Fibroblast of skin of abdomen (primary cell): ENCODE data around the gene PHB1. TPM values are rescaled to one million over a fixed set of nuclear protein-coding genes. Genes with fewer than 3 reads are reported as not detected.

ENCODE experiments used
- DNase-seq: peaks from one replicate; pipeline ENCODE4 v3.0.0-alpha.2; 2013
- polyA plus RNA-seq, 2 experiments: library from polyadenylated mRNA; unstranded; fragments of 120-200 nt; gene quantifications; one replicate each; pipeline ENCODE4 v1.2.1, GENCODE V29; 2013; ENCODE audit not compliant: insufficient read length in 2 of 2

Gene PHB1
- polyA plus RNA-seq (2013, experiment 1 of 2; ENCODE audit: insufficient read length) = 195 TPM
- polyA plus RNA-seq (2013, experiment 2 of 2; ENCODE audit: insufficient read length) = 194 TPM

GRCh38 chr17:49414622-49415350, at the start of gene PHB1:
Gene PHB1, minus strand, starts transcription at chr17:49414882. Its CDS starts 1,618 bp downstream, at chr17:49413264.
- peak; percentile 97 for DNase-seq

DNA sequence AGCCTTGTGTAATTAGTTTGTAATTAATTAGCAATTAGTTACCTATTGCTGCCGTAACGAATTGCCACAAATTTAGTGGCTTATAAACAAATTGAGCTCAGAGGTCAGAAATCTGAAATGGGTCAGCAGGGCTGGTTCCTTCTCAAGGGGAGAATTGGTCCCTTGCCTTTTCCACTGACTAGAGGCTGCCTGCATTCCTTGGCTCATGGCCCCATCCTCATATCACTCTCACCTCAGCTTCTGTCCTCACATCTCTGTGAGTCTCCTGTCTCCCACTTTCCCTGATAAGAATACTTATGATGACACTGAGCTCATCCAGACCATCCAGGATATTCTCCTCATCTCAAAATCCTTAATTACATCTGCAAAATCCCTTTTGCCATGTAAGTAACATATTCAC, 49.4 kb upstream of the PHB1 start:
- no peak for DNase-seq

- DNase-seq = no peak
Observed at GRCh38 chr17:49461580-49461979, 46.9 kb upstream of the PHB1 start.

GRCh38 chr17:49460401-49460800, 45.7 kb upstream of the PHB1 start:
- no peak for DNase-seq

- no peak for DNase-seq
Observed at GRCh38 chr17:49459401-49459984, 44.8 kb upstream of the PHB1 start.

DNA sequence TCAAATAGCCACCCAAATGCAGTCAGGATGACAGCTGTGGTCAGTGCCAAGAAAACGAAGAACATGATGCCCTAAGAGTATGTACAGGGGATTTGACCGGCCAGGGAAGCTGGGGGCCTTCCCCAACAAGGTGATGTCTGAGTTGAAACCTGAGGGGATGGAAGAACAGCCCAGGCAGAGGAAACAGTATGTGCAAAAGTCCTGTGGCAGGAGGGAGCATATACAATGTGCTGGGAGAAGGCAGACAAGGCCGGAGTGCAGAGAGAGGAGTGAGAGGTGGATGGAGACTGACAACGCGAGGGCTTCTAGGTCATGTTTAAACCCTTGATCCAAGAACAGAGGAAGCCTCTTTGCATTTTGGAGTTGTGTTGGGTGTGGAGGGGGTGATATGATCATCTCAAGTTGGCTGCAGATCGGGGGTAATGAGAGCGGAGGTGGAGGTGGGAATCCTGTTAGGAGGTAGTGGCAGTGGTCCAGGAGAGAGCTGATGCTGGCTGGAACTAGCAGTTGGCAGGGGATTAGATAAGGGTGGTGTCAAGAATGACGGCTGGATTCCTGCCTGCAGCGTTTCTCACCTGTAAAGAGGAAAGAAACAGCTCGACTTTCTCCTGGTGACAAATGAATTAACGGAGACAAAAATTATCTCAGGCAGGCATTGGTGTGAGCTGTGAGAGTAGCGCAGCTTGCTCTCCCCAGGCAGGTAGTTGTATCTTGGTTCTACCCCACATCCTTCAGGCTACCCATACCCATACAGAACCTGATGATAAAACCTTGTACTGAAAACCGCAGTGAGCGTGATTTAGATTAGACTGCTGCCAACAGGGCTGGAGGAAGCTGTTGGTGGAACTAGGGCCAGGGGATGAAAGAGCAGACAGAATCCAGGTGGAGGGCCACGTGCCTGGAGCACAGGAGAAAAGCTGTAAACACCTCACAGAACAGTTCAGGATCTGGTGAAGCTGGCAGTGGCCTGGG, 43.2 kb upstream of the PHB1 start:
- no peak for DNase-seq

DNA sequence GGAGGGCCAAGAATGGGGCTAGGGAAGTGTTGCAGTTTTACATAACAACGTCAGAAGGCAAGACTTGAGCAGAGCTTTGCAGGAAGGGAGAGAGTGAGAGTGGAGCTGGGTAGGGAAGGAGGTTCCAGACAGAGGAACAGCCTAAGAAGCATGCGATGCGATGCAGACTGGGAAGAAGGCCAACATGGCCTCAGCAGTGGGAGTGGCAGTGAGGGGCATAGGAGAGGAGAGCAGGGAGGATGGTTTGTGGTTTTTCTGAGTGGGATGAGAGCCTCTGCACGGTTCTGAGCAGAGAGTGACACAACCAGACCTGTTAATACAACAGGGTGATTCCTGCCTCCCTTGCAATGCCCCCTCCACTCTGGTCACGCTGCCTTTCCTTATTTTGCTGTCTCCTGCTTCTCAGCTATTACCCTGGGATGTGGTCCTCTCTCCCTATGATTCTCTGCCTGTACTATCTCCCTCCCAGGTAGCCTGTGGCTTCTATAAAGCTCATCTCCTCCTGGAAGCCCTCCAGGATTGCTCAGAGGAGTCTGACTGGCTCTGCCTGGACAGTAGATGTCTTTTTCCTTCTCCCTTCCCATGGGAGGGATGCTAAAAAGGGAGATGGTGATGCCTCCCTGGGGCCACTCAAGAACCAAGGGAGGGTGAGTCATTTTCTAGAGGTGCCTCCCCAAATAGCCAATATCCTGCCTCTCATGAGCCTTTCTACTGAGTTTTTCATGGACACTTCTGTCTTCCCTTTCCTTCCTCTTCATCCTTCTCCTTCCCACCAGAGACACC, 41.7 kb upstream of the PHB1 start:
- peak; percentile 94 for DNase-seq

DNA sequence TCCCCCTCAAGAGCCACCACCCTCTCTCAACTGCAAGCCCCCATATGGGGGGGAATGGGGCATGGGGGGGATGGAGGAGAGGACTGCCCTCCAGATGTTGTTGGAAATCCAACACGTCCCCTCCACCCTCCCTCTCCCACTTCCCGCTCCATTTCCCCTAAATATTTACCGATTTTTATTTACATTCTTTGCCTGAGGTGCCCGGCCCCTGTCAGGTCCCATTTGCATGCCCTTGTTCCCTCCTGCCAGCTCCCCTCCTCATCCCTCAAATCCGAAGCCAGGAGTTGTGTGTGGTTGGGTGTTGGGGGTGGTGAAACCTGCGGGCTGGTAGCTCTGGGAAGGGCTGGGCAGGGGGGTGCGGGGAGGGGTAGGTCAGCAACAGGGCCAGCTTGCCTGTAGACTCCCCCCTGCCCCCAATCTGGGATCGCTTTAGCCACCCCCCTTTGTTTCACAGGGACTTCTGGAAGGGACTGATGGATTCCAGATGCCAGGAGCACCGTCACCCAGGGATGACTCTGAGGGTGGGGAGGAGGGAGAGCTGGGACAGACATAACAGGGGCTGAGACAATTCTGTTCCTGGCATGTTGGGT, 40.7 kb upstream of the PHB1 start:
- DNase-seq = peak; percentile 63

- no peak for DNase-seq
Observed at GRCh38 chr17:49454050-49454449, 39.4 kb upstream of the PHB1 start.

- DNase-seq = no peak
Observed at GRCh38 chr17:49452661-49453060, 38.0 kb upstream of the PHB1 start.

GRCh38 chr17:49452201-49452600, 37.5 kb upstream of the PHB1 start:
- DNase-seq = no peak

GRCh38 chr17:49450735-49451134, 36.1 kb upstream of the PHB1 start:
- DNase-seq = peak; percentile 52

DNA sequence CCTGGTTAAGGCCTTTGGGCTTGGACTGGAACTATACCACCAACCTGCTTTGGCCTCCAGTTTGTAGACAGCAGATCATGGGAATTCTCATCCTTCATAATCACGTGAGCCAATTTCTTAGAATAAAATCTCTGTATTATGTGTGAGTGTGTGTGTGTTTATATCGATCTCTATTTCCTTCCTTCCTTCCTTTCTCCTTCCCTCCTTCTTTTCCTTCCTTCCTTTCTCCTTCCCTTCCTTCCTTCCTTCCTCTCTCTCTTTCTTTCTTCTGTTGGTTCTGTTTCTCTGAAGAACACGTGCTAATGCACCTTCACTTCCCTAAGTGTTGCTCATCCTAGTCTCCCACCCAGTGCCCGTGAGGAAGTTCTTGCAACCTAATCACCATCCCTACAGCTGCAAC, 35.5 kb upstream of the PHB1 start:
- no peak for DNase-seq

DNA sequence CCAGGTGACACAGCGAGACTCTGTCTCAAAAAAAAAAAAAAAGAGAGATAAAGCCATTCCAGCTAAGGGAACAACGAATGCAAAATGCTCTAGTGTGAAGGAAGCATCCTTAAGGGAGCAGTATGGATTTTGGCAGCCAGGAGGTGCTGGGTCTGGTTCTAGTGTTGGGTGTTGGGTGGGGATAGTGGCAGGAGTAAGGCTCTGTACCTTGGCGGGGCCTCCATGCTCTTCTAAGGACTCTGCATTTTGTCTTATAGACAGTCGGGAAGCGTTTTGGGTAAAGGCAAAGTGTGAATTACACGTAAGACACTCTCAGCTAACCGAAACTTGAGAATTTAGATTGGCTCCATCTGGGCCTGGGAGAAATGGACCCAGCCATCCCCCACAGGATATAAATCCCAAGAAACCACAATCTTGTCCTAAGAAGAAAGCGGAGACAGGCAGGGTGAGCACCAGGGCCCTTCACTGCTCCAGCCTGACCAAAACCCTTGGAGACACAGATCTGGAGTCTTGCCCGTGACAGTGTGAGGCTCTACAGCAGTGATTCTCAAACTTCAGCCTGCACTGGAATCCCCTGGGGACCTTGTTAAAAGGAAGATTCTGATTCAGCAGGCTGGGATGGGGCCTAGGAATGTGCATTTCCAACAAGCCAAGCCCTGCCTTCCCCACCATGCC, 33.1 kb upstream of the PHB1 start:
- DNase-seq = peak; percentile 81

DNA sequence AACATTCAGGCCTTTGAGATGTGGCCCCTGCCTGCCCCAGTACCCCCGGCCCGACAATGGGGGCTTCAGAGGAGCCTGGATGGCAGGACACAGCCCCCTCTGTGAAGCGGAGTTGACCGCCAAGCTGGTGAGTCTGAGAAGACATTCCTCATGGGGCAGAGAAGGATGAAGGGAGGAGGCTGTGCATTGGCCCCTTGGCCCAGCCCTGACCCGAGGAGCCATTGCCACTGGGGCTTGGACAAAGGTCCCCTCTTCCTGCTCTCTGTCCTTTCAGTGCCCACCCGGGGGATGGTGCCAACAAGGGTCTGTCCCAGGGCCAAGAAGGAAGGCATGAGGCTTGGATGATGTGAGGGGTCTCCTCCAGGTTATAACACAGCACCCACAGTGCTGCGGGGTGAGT, 30.9 kb upstream of the PHB1 start:
- no peak for DNase-seq

GRCh38 chr17:49444384-49444783, 29.7 kb upstream of the PHB1 start:
- DNase-seq = no peak

DNA sequence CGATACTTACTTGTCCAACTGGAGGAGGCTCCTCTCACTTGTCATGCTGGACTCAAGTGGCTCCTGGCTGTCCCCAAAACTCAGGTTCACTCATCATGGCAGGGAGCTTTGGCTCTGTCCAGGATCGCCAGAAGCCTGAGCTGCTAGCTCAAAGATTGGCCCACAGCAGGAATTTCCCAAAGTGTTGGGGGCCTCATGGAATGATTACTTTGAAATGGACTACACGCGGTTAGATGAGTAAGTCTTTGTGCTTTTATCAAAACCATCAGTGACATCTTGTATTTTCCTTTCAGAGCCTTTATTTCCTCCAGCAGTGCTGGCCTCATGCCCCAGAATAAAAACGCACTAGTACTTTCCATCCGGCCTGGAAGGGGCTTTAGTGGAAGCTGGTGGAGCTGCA, 29.2 kb upstream of the PHB1 start:
- DNase-seq = peak; percentile 71

DNA sequence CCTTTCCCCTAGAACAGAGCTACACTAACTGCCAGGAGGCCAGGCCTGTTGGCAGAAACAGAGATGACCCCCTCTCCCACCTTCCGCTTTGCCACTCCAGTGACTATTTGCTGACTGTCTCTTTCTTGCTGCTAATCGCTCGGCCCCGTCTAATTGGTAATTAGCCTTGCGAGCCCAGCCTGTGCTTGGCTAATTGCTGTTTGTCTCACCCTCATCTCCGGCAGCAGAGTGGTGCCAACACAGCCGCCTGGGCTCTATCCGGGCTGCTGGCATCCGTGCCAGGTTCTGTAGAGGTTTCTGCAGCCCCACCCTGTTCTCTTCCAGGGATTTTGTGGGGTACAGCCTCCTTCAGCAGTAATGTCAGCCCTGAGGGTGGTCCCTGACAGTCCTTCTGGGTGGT, 27.4 kb upstream of the PHB1 start:
- DNase-seq = no peak

DNA sequence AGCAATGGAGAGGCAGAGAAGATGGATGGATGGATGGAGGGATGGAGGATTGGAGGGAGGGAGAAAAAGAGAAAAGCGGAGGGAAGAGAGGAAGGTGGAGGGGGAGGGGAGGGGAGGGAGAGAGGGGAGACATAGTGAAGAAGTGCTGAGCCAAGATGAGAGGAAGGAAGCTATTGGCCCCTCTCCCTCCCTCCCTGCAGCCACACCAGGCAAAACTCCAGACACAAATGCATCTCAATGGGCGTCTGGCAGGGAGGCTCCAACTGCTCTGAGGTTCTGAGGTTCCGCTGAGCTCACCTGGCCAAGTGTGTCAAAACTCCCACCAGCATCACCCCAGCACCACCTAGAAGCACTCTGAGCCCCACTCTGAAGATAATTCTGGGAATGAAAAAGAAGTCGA, 26.9 kb upstream of the PHB1 start:
- no peak for DNase-seq

DNA sequence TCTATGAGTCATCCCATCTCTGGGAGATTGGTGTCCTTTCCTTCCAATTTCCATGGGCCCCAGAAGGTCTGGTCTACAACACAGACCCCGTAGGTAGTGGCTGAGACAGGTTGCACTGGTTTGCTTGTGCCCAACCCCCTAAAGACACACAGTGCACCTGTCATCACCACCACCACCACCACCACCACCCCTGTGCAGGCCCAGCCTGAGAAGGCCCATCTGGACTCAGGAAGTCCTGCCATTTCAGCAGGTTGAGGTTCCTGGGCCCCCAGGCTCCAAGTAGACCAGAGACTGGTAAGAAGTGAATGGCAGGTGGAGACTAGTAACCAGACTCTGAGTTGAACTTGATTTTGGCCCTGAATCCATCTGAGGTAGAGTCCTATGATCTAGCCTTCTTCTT, 25.9 kb upstream of the PHB1 start:
- no peak for DNase-seq
